ENCODE results near the gene KCNK3. TPM values are rescaled to one million over a fixed set of nuclear protein-coding genes. Genes with fewer than 3 reads are reported as not detected.

Gene KCNK3
- total and polyA plus RNA-seq, 2 of the 13 experiments (the other 11 are each of a cell fraction or from before 2014, with no cell fraction given) = not detected

GRCh38 chr2:26670171-26670570 is 22.4 kb upstream of the KCNK3 start:
- no peak for FAIRE-seq
- Histone ChIP-seq H3K9me3 (ENCODE audit: low read length) (no peaks in the 10 kb centered on the region), H3K4me3 (replicated peaks in 1 of 3; ENCODE audit: insufficient read depth in 1 of 3, low read depth in 2 of 3, low read length in 3 of 3) (no peak overlapping the region), H3K27me3 (ENCODE audit: control insufficient read depth in 1 of 2, insufficient read depth in 2 of 2, low read length in 2 of 2) (peaks cover 15 to 47% of the 10 kb centered on the region in 2 experiments; a peak in 4 of 5 replicates), H3K4me2 (ENCODE audit: low read depth, low read length) (no peak overlapping the region), H3K79me2 (ENCODE audit: insufficient read depth, low read length) (no peaks in the 10 kb centered on the region), H4K20me1 (ENCODE audit: insufficient read depth, low read length) (no peaks in the 10 kb centered on the region), H3K9ac (ENCODE audit: insufficient read depth, low read depth, low read length) (no peak overlapping the region), H3K4me1 (ENCODE audit: insufficient read depth, low read length) (0 out of 2 replicates have a peak, but pooled peaks cover 5% of the 10 kb centered on the region), H2AFZ (ENCODE audit: low read length) (no peak overlapping the region), H3K27ac (ENCODE audit: extremely low read length, insufficient read depth, low read length) (no peak overlapping the region), H3K36me3 (replicated peaks in 1 of 2; ENCODE audit: control insufficient read depth in 1 of 2, insufficient read depth in 2 of 2, low read length in 2 of 2) (no peaks in the 10 kb centered on the region)
- no TSS peak for BruUV-seq (replicated peaks)
- DNase-seq (ENCODE audit: low spot score) = no peak
- ChIA-PET POLR2A (no interaction called here), CTCF (ENCODE audit: low intra/inter-chr PET ratio, low total read pairs) (no interaction called here)
- ATAC-seq = no peak
- 0% methylated on average over 3 of the region's 3 CpGs for WGBS (ENCODE audit: low lambda C conversion rate)
- no peak for TF ChIP-seq RNF2 (conservative IDR thresholded peaks at IDR 0.05; ENCODE audit: low read depth)
- no peak for TF ChIP-seq ETV6 (CRISPR knock-in tag; conservative IDR thresholded peaks at IDR 0.05)
- no peak for TF ChIP-seq ATF6 (CRISPR knock-in tag; conservative IDR thresholded peaks at IDR 0.05)
- TF ChIP-seq ZNF460 (CRISPR knock-in tag; IDR thresholded peaks at IDR 0.05; ENCODE audit: borderline replicate concordance) = no peak
- no peak for TF ChIP-seq DPF2 (CRISPR knock-in tag; IDR thresholded peaks at IDR 0.05; ENCODE audit: borderline replicate concordance, low read depth)
- no peak for TF ChIP-seq RBAK (CRISPR knock-in tag; IDR thresholded peaks at IDR 0.05)
- TF ChIP-seq MIER3 (CRISPR knock-in tag; IDR thresholded peaks at IDR 0.05; ENCODE audit: borderline replicate concordance) = no peak
- TF ChIP-seq SRSF9 (IDR thresholded peaks at IDR 0.05; ENCODE audit: borderline replicate concordance, insufficient read depth, low read depth, low read length, poor library complexity, severe bottlenecking) = no peak
- in situ Hi-C loops (cut with HindIII; ENCODE audit: extremely low pct_ligation_motif_present, low pct_unique_long_range_greater_than_20kb) = no loop called here
- intact Hi-C loops (cut with micrococcal nuclease; ENCODE audit: unreplicated experiment) = no loop called here

Data from HepG2 (cell line).